ENCODE measurements around the gene MAPKAP1.
A peak's percentile ranks its signal among the peaks of the same experiment; 100 is the strongest.

Gene MAPKAP1

DNA sequence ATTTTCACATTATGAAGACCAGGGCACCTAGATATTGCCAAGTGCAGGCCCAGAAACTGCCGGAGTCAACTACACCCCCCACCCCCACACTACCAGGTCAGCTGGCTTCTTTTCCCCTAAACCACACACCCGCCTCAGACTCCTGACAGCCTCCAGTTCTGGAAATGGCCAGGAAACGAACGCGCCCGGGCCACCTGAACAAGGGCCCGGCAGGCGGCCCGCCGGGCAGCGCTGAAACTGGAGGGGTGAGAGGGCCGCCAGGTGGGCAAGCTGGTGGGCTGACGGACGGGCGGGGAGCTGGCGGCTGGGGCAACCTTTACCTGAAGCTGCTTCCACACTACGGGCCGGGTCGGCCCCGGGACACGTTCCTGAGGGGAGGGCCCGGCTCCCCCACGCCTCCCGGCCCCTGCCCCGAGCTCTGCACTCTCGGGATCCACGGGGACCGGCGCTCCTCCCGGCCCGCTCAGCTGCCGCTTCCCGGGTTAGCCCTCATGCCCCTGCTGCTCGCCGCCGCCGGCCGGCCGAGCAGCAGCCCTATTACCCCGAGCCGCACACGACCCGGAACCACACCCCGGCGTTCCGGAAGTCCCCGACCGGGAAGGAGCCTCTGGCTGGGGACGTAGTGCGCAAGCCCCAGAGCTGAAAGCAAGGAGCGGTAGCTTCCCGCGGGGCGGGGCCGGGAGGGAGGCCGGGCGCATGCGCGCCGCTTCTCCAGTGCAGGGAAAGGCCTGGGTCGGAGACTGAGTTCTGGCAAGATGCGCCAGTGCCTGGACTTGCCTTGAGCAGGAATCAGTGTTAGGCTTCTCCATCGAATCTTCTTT is at the start of gene MAPKAP1:
MAPKAP1 (minus strand) TSS at position 558 of the 821 bp plus-strand sequence. CDS start 34,634 bp downstream, outside the sequence.
- peak; percentile 86 for DNase-seq

DNA sequence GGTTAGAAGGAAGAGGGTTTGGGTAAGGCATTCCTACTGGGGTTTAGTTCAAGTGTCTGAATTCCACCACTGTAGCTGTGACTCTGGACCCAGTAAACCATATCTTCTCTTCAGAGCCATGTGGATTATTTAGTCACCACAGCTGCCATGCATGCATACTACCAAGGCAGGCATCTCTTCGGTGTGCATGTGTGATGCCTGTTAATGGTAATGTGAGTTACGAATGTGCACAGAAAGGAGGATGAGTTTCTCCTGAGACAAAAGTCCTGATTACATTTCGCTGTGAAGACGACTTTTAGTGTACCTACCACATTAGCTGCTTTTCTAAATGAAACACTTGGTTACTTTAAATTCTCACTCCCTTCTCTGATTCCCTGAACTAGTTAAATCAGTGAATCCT is 49.5 kb upstream of the MAPKAP1 start:
- DNase-seq = no peak

DNA sequence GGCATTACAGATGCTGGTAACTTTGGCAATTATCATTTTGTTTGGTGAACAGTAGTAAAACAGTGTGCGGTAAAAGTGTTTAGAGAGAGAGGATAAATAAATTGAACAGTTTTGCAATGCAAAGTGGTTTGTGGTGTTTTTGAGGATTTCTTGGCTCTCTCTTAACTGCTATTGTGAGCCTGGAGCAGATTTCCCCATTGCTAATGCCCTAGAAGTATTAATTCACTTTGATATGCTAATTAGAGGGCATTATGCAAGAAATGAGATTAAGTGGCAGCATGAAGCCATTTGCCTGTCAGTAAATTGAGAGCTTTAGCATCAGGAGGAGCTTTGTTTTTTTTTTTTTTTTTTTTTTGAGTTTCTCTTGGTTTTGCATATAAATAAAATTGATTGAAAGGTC is 48.3 kb upstream of the MAPKAP1 start:
- DNase-seq = no peak

DNA sequence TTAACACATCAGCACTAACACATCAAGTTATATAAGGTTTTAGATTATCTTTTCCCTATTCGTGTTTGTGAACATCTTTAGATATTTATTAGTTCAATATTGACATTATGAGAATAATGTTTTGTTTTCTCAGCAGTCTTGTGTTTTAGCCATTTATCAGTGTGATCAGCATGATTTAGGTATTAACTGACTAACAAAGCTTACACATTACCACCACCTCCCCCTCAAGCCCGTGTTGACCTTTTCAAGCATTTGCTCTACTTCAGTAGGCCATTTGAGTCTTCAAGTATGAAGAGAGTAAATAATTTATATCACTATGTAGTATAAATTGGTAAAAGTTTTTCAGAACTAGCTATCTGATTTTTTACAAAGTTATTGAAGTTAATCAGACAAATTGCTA is 47.1 kb upstream of the MAPKAP1 start:
- DNase-seq = no peak

DNA sequence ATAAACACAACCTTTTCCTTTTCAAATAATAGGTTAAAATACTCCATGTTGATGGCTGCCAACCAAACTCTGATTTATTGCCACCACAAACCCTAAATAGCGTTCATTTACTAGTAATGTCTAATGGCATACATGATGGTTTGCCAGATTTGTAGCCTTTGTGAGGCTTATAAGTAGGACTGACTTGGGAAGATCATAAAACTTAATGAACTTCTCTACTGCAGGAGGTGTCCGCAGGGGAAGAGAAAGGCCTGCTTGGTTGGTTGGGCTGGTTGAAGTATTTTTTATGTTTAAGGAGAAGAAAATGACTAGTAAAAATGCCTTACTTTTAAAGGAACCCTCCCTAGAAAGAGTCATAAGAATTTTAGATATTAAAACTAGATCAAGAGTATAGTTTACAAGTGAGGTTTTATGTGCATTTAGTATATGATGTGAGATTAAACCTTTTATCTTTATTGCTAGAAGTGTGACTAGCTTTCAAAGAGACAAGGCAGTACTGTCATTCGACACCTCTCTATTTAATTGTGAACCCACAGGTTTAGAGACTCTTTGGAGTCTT is 45.1 kb upstream of the MAPKAP1 start:
- no peak for DNase-seq

DNA sequence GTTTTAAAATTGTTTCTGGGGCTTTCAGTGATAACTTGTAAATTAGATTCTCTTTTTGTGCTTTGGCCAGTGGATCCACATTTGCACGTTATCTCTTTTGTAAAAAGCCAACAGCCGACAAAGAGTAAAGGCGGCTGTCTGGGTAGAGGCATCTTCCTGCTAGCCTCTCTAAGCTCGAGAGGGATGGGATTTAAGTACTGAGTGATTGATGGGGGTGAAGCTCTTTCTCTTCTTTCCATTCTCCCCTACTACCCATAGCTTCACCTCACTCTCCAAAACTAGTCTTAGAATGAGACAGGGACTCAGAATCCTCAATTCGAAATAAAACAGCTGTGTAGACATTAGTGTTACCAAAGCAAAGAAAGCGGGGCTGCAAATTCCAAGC is 43.6 kb upstream of the MAPKAP1 start:
- DNase-seq = no peak

DNA sequence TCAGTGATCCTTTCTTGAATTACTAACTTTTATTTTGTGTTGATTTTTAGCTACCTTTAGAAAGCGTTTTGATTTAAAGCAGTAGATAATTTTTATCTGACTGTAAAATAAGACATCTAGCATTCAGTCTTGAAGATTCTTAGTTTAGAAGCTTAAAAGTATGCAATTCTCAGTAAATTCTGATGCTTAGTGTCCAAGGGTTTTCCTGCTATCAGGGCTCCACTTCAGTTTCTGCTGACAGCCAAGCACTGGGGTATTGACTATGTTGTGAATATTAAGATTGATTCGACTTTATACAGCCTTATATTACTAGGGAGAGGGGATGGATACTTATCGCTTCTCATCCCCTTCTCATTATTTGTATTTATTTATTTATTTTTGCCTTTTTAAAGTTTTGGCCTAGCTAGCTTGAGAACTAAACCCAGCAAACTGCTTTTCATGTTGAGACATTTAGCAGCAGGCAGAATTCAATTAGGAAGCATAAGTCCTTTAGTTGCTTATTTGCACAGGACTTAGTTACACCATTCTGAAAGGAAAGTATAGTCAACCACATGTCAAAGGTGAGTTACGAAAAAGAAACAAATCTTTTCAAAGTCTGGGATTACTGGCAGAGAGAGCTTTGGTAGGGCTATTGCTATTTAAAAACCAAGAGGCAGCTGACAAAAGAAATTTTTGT is 43.1 kb upstream of the MAPKAP1 start:
- DNase-seq = no peak

DNA sequence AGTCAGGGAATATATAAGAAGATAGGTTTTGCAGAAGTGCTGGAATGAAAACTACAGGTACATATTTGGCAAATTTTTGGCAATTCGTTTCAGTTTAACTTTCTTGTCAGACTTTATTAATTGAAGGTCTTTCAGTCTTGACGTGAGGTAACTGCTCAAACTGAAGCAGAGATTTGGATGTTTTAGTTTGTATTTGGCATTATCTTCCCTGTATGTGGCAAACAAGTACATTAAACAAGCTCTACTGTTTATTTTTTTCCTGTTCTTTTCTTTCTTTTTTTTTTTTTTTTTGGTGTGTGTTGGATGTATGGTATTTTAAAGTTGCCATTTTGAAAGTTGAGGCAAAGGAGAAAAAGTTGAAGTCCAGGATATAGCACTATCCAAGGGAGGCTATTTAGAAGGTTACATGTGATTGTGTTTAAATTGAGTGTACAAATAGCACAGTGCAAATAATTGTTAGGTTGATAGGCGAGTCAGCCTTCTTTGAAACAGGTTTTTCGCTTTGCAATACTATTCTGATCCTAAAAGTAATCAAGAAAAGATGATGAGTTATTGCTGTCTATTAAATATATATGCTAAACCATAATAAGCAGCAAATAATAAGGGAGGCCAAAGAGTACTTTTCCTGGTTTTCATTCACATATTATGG is 42.4 kb upstream of the MAPKAP1 start:
- DNase-seq = no peak

DNA sequence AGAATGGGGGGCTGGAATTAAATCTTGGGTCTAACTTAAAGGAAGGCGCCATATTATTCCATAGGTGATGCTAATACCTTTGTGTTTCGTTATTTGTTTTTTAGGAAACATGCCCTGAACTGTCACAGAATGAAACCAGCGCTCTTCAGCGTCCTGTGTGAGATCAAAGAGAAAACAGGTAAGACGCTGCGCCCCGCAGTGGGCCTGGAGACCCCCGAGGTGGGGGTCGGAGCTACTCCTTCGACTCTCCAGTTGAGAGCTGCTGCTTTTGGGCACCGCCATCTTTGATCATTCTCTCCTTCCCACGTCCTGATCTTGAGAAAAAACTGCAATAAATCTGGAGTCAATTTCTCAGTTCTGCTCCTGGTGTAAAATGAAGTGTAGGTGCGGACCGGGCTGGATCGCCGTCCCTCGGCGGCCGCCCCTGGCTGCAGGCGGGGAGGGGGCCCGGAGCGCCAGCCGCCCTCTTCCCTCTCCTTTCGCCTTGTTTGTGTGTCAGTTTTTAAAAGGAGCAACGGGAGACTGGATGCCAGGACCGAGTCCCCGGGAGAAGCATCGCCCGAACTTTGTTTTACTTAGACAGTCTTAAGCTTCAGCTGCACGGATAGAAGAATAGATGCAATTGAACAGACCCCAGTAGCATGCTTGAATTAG is 41.6 kb upstream of the MAPKAP1 start:
- DNase-seq = no peak

DNA sequence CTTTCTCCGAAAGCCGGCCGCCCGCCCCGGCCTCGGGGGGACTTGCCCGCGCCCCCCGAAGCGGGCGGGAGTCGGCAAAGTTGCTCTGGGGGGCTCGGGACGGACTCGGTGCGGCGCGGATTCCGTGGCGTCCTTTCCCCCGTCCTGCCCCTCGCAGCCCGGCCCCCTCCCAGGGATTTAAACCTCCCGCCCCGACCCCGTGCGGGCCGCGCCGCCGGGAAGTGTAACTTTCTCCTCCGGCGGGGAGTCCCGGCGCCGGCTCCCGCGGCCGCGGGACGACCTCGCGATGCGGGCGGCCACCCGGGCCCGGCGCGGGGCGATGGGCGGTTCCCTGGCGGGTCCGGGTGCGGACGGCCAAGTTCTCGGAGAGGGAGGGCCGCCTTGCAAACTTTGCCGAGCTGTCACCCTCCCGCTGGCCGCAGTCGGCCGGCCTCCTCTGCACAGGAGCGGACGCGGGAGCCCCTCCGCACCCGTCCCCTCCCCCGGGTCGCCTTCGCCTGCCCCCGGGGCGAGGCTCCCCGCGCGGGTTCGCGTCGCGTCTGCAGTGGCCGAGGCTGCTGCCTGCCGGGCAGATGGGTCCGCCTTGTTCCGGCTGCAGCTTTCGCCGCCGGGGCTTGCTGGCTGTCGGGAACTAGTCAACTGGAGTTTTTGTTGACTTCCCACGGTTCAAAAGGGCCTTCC is 40.9 kb upstream of the MAPKAP1 start:
- no peak for DNase-seq

DNA sequence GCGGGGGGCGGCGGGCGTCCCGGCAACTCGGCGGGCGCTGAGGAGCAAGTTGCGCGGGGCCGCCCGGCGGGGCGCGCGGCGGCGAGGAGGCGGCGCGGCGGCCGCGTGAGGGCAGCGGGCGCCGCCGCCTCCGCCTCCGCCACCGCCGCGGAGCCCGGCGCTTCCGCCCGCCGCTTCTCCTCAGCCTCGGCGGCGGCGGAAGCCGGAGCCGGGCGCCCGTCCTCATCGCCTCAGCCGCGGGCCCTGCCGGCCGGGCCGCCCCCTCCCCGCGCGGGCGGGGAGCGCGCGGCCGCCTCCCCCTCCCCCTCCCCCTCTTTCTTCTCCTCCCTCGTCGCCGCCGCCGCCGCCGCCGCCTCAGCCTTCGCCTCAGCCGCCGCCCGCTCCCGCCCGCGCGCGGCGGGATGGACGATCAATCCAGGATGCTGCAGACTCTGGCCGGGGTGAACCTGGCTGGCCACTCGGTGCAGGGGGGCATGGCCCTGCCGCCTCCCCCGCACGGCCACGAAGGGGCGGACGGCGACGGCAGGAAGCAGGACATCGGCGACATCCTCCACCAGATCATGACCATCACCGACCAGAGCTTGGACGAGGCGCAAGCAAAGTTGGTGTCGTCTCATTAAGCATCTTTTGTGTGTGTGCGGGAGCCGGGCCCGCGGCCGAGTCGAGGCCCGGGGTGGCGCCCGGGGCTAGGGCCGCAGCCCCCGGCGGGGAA is 40.2 kb upstream of the MAPKAP1 start, which contains the start of gene PBX3:
PBX3 (plus strand) TSS at position 321 of the 712 bp plus-strand sequence.
- no peak for DNase-seq

DNA sequence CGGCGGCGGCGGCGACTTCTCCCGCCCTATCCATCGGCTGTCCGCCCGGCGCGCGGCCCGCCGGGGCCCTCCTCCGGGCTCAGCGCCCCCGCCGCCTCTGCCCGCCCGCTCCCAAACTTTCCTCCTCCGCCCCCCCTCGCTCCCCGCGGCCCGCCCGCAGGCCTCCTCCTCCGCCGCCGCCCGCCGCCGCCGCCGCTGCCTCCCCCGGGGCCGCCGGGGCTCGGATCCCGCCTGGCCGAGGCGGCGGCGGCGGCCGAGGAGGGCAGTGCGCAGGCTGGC is 39.7 kb upstream of the MAPKAP1 start:
- no peak for DNase-seq

DNA sequence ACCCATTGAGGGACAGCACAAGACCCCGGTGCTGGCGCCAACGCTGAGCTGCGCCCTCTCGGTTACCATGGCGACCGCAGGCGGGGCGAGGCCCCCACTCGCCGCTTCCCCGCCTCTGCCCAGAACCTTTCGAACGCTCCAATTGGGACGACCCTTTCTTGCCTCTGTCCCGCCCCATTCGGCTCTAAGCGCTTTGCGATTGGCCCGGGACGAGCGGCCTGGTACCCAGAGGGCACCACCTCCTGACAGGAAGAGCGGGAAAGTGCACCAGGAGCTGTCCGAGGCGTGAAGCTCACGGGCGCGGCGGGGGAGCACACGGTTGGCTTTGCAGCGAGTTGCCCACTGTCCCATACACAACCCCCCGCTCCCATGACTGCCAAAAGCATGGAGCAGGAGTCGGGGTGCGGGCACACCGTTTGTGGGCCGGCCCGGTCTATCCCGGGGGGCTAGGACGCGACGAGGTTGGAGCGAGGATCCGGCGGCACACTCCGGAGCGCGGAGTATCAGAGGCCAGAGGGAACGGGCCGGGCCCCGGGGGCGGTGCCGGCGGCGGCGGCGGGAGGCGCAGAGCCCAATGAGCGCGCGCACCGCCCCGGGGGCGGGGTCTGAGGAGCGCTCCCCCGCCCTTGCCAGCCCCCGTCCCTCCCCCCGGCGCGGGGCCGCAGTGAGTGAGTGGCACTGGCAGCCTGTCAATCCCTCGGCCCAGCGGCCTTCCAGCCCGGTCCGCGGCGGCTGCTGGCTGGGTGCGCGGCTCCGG is 39.2 kb upstream of the MAPKAP1 start:
- DNase-seq = peak; percentile 84

DNA sequence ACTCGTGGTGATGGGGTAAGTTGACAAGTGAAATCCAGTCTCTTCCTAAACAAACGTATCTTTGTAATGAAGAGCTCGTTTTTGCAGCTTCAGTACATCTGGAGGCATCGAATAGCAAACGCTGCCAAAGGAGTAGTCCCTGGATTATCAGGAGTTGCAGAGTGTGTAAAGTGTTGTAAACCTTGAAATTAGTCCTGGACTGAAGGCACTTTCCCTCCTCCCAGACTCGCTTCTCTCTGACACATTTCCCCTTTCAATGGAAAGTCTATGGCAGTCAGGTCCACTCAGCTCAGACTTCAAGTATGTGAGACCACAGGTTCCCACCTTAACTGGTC is 38.6 kb upstream of the MAPKAP1 start:
- DNase-seq = no peak

DNA sequence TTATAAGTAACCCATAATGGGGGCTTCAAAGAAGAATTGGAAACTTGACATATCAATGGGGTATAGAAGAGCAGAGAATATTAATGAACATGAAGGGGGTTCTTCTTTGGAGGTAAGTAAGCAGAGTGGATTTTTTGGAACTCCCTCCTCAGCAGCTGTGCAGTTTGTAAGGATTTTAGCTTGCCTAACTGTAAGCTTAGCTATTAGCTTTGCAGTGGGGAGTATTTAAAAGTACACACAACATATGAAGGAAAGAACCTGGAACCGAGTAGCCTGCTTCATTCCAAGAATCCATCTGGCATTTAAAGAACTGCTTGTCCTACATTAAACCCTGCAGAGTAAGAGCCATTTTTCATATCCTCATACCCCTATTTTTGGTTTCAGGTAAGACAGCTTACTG is 38.0 kb upstream of the MAPKAP1 start:
- DNase-seq = no peak

DNA sequence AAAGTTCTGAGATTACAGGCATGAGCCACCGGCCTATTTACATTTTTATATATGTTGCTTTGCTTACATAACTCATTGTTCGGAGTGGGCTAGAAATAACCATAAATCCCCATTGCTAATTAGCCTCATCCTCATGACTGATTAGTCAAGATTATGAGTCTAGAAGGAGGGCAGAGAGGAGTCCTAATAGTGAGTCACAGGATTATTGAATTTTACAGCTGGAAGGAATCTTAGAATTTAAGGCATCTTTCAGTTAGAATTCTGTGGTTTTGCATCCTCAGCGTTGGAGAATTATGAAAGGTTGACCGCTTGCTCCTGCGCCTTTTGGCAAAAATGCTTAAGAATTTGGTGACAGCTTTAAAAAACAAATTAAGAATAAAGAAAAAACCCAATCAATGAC is 37.6 kb upstream of the MAPKAP1 start:
- no peak for DNase-seq

DNA sequence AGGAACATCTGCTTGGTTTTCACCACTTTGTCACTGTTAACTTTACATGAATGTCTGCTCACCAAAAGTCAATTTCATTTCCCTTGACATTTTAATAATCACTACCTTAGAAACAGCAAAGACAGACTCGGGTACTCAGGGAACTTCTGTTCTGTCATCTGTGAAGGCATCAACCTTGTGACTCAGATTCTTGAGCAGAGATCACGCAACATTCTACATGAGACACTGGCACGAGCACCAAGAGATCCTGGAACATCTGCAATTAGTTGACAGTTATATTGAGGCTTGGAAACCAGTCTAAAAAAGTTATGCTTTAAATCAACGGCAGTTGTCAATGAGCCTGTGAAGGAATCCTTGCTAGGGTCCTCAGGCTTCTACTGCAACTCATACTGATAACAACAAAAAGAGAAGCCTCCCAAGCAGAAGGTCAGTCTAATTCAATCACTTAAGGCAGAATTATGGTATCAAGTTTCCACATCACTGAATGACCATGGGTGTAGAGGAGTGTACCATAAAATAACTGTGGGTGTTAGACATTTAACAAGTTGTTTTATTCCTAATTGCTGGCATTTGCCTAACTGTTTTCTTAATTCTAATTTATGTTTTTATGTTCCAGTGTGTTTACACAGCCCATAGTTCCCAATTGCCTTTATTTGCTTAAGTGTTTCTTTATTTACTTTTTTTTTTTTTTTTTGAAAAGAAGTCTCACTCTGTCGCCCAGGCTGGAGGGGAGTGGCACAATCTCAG is 36.8 kb upstream of the MAPKAP1 start:
- DNase-seq = no peak

DNA sequence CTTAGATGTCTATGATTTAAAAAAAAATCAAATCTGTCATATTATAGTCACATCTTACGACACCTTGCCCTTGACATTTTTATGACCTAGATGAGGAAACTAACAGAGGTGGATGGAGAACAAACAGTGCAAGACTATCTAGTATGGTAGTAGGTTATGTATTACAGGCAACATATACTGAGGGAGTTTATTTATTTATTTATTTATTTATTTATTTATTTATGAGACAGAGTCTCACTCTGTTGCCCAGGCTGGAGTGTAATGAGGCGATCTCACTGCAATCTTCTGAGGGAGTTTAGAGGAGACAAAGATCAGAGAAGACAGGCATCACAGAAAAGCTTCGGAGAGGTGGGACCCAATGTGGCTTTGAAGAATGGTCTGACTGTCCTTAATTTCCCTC is 35.6 kb upstream of the MAPKAP1 start:
- no peak for DNase-seq

DNA sequence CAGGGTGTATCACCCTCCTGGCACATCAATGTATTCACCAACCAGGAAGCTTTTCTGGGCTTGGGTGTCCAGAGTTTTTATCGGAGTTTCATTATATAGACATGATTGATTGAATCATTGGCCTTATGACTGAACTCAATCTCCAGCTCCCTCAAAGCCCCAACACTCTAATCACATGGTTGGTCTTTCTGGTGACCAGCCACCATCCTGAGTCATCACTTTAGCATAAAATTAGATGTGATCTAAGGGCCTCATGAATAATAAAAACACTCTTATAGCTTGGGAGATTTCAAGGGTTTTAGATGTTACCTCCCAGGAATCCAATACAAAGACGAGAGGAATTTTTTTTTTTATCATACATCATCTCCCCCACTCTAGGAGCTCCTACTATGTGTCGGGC is 32.4 kb upstream of the MAPKAP1 start:
- DNase-seq = no peak

DNA sequence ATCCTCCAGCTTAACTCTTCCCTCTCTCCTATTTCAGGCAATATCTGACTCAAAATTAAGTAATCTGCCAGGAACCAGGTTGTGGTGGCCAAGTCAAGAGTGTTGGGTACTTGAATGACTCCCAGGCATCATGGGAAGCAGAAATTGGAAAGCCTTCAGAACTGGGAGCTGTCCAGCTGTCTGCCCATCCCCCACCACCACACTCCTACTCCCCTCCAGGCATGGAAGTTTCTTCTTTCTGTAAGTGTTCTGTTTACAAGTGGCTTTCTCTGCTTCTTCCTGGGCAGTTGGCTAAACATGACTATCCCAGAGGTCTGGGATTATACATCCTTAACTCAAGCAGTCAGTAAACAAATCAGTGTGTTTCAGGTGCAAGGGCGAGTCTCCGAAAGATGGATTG is 25.6 kb upstream of the MAPKAP1 start:
- DNase-seq = no peak

DNA sequence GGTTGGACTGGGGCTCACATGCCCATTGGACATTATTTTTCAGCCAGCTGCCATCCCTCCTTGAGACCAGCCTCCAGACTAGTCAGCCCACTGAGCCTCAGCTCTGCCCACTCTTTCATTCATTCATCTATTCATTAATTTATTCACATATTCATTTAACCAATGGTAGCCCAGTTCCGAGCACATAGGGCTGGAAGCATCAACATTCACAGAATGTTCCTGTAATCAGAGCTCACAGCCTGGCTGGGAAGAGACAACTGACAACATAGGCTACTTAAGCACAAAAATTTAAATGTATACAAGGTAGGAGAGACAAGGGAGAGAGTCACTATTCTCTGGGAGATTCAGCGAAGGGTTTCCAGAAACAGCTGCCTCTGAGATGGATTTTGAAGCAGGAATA is 23.2 kb upstream of the MAPKAP1 start:
- DNase-seq = no peak

Measured in NCI-H1694 (cell line).